Thymus (tissue), 14 donors: Measurements from ENCODE around the gene LTC4S. TPM values are rescaled to one million over a fixed set of nuclear protein-coding genes. Genes with fewer than 3 reads are reported as not detected.
"Not testable (repeated sequence)": the region's sequence is repeated elsewhere in the genome, so short reads cannot be mapped to it uniquely, and the experiment has no call there.

ENCODE experiments used
- DNase-seq, 9 donors: peaks; one replicate each; pipeline ENCODE4 v3.0.0-alpha.2; 2013; ENCODE audit warnings: low spot score in 9 of 9, low read depth in 6 of 9, missing footprints in 1 of 9
- H3K27ac ChIP-seq, 2 donors: one replicate each; pipeline ENCODE4 v1.5.1; 2013; ENCODE audit warnings: control low read depth in 1 of 2, low read depth in 1 of 2, low read length in 1 of 2, mild to moderate bottlenecking in 1 of 2, moderate library complexity in 1 of 2
- H3K27me3 ChIP-seq, 2 donors: one replicate each; pipeline ENCODE4 v1.5.1; 2013; ENCODE audit warnings: low read length in 1 of 2; ENCODE audit not compliant: control insufficient read depth in 2 of 2, insufficient read depth in 1 of 2
- H3K36me3 ChIP-seq, 2 donors: one replicate each; pipeline ENCODE4 v1.5.1; 2013; ENCODE audit warnings: low read length in 1 of 2, mild to moderate bottlenecking in 1 of 2, moderate library complexity in 1 of 2; ENCODE audit not compliant: control insufficient read depth in 2 of 2, insufficient read depth in 2 of 2
- H3K4me1 ChIP-seq, 2 donors: one replicate each; pipeline ENCODE4 v1.5.1; 2013; ENCODE audit warnings: low read length in 2 of 2; ENCODE audit not compliant: control insufficient read depth in 2 of 2, insufficient read depth in 2 of 2
- H3K4me3 ChIP-seq, 2 donors: one replicate each; pipeline ENCODE4 v1.5.1; 2013; ENCODE audit warnings: low read length in 2 of 2, control low read depth in 1 of 2, mild to moderate bottlenecking in 1 of 2
- H3K9me3 ChIP-seq, 2 donors: one replicate each; pipeline ENCODE4 v1.5.1; 2013; ENCODE audit warnings: low read length in 1 of 2, mild to moderate bottlenecking in 1 of 2; ENCODE audit not compliant: control insufficient read depth in 2 of 2, insufficient read depth in 1 of 2
- WGBS: extraction: QIAGEN DNeasy Blood & Tissue Kit; methylation state at CpG from one replicate; pipeline ENCODE4 v1.1.7; 2013; 5-methylcytosine and 5-hydroxymethylcytosine counted together
- long read RNA-seq, 10 donors: transcript quantifications; one replicate each; lab custom pipeline, GENCODE V29; 2026
- polyA plus RNA-seq: library from polyadenylated mRNA; stranded (reverse); fragments of 200-250 nt; gene quantifications from one replicate; pipeline ENCODE4 v1.2.3, GENCODE V29; 2013
- total RNA-seq: library from RNA; stranded (reverse); fragments of 120-200 nt; gene quantifications from one replicate; pipeline ENCODE4 v1.2.4, GENCODE V29; 2013
- donor health status: healthy.

LTC4S gene, protein sequence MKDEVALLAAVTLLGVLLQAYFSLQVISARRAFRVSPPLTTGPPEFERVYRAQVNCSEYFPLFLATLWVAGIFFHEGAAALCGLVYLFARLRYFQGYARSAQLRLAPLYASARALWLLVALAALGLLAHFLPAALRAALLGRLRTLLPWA
- total RNA-seq (2.7 TPM), polyA plus RNA-seq (2.8 TPM)
- long read RNA-seq, donor 1: 0 reads
- long read RNA-seq, donor 2: 0 reads
- long read RNA-seq, donor 3: 0 reads
- long read RNA-seq, donor 4, partial matches to known transcripts: 0 of 2 reads
- long read RNA-seq, donor 4, other reads (novel, unspliced or antisense): 0 of 2 reads
- long read RNA-seq, donor 5, partial matches to known transcripts: 0 of 5 reads
- long read RNA-seq, donor 5, other reads (novel, unspliced or antisense): 0 of 5 reads
- long read RNA-seq, donor 6, partial matches to known transcripts: 0 of 2 reads
- long read RNA-seq, donor 6, other reads (novel, unspliced or antisense): 0 of 2 reads
- long read RNA-seq, donor 7, partial matches to known transcripts: 0 of 3 reads
- long read RNA-seq, donor 7, other reads (novel, unspliced or antisense): 0 of 3 reads
- long read RNA-seq, donor 8, partial matches to known transcripts: 0 of 2 reads
- long read RNA-seq, donor 8, other reads (novel, unspliced or antisense): 0 of 2 reads
- long read RNA-seq, donor 9: 0 reads
- long read RNA-seq, donor 10, partial matches to known transcripts: 0 of 2 reads
- long read RNA-seq, donor 10, other reads (novel, unspliced or antisense): 0 of 2 reads

DNA sequence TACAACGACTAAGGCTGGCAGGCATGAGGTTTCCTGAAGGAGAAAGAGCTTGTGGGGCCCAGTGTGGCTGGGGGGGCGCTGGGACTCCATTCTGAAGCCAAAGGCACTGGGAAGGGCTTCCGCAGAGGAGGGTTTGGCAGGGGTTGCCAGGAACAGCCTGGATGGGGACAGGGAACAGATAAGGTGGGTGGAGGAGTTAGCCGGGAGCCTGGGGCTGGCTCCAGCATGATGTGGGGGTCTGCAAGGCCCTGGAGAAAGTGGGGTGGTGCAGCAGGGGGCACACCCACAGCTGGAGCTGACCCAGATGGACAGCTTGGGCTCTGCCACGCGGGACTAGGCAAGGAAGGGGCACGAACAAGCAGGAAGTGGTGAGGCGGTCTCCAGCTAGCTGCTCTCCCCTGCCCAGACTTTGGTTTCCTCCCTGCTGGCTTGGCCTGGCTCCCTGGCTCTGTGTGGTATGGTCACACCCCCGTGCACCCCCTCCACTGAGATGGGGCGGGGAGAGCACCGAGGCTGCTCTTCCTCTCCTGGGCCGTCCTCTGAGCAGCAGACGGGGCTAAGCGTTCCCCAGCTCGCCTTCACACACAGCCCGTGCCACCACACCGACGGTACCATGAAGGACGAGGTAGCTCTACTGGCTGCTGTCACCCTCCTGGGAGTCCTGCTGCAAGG, at the start of gene LTC4S:
Gene LTC4S (plus strand): TSS at position 519 of the 672 bp plus-strand sequence. CDS start 95 bp downstream, at position 614.
- Histone ChIP-seq H3K9me3 (peaks cover 0 to 14% of the 10 kb centered on the region in 2 donors), H3K4me3 (no peak within 1 kb of the TSS), H3K27ac (peak within 1 kb of the TSS; percentile 26 to 36), H3K36me3 (peaks cover 12% of the 10 kb centered on the region in 2 donors), H3K27me3 (peaks cover 3 to 38% of the 10 kb centered on the region in 2 donors), H3K4me1 (peaks cover 10 to 29% of the 10 kb centered on the region in 2 donors)
- 13% methylated on average over 19 of the region's 19 CpGs for WGBS
- DNase-seq: peak in 1 of 9 donors; percentile 45

DNA sequence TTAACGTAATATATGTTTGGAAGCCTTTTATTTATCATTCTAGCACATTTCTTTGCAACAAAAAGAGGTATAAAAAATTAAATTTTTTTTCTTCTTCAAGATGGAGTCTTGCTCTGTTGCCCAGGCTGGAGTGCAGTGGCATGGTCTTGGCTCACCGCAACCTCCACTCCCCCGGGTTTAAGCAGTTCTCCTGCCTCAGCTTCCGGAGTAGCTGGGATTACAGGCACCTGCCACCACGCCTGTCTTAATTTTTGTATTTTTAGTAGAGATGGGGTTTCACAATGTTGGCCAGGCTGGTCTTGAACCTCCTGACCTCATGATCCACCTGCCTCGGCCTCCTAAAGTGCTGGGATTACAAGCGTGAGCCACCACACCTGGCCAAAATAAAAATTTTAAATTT, 49.7 kb upstream of the LTC4S start:
- WGBS: 95% methylated on average over 7 of the region's 7 CpGs
- H3K36me3 ChIP-seq: peaks cover 13 to 20% of the 10 kb centered on the region in 2 donors
- H3K9me3 ChIP-seq, DNase-seq, H3K27ac ChIP-seq, H3K4me3 ChIP-seq, H3K4me1 ChIP-seq, H3K27me3 ChIP-seq: not testable (repeated sequence)

DNA sequence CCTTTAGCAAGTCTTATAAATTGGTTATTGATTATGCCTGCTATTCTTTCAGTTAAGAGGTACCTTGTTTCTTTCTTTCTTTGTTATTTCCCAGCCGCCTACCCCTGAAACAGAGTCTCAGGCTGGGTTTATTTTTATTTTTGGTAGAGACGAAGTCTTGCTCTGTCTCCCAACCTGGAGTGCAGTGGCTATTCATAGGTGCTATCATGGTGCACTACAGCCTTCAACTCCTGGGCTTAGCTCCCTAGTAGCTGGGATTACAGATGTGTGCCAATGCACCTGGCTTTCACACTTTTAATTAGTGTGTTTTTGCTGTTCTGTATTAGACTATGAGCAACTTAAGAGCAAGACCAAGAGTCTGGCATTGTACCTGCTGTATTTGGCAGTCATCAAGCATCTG, 46.9 kb upstream of the LTC4S start:
- no peak for DNase-seq
- no peak overlapping the region for H3K27ac ChIP-seq
- WGBS: 98% methylated on average over 2 of the region's 2 CpGs
- peaks cover 18 to 19% of the 10 kb centered on the region in 2 donors for H3K36me3 ChIP-seq
- H3K4me3 ChIP-seq: no peak overlapping the region
- H3K27me3 ChIP-seq: no peaks in the 10 kb centered on the region
- peaks cover 0 to 2% of the 10 kb centered on the region in 2 donors for H3K9me3 ChIP-seq
- no peaks in the 10 kb centered on the region for H3K4me1 ChIP-seq

DNA sequence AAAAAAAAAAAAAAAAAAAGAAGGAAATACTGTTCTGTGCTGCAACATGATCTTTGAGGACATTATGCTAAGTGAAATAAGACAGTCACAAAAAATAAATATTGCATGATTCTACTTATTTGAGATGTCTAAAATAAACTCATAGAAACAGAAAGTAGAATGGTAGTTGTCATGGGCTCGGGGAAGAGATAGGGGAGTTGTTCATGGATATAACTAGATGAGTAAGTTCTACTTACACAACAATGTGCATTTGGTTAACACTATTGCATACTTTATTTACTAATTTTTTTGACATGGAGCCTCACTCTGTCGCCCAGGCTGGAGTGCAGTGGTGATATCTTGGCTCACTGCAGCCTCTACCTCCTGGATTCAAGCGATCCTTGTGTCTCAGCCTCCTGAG, 46.0 kb upstream of the LTC4S start:
- DNase-seq: no peak
- 96% methylated on average over 3 of the region's 3 CpGs for WGBS
- peaks cover 0 to 2% of the 10 kb centered on the region in 2 donors for H3K9me3 ChIP-seq
- H3K27ac ChIP-seq: no peak overlapping the region
- no peaks in the 10 kb centered on the region for H3K27me3 ChIP-seq
- H3K4me1 ChIP-seq: no peaks in the 10 kb centered on the region
- peaks cover 18 to 19% of the 10 kb centered on the region in 2 donors for H3K36me3 ChIP-seq
- no peak overlapping the region for H3K4me3 ChIP-seq

DNA sequence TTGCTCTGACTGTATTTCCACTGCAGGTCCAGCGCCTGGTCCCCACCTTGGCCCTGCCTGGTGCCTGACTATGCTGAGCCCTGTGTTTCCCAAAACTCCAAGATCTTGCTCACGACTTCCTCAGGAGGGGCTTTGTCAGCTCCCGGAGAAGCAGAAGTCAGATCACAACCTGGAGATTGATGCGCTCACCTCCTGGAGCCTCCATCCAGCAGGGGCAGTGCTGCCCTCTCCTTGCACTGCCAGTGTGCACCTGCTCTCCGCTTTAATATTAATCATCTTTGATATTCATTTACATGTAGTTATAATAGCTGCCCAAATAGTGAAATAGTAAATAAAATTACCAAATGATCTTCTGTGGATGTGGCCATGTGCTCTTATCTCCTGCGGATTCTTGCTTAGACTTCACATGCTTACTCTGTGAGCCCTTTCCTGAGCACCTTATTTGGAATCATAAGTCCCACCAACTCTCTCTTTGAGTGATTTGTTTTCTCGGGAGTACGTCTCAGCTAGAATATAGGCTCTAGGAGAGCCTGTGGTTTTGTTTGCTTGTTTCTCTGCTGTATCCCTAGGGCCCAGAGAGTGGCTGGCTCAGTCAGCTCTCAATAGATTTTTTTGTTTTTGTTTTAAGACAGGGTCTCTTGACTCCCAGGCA, 43.8 kb upstream of the LTC4S start:
- no peaks in the 10 kb centered on the region for H3K27me3 ChIP-seq
- peaks cover 18 to 19% of the 10 kb centered on the region in 2 donors for H3K36me3 ChIP-seq
- H3K4me1 ChIP-seq: peaks cover 0 to 10% of the 10 kb centered on the region in 2 donors
- H3K4me3 ChIP-seq: no peak overlapping the region
- 97% methylated on average over 8 of the region's 8 CpGs for WGBS
- no peak for DNase-seq
- no peak overlapping the region for H3K27ac ChIP-seq
- peaks cover 0 to 2% of the 10 kb centered on the region in 2 donors for H3K9me3 ChIP-seq

DNA sequence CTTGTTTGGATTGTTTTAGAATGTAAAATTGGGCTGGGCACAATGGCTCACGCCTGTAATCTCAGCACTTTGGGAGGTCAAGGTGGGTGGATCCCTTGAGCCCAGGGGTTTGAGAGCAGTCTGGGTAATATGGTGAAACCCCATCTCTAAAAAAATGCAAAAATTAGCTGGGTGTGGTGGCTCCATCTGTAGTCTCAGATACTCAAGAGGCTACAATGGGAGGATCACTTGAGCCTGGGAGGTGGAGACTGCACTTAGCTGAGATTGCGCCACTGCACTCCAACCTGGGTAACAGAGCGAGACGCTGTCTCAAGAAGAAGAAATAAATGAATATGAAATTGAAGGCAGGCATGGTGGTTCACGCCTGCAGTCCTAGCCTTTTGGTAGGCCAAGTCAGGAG, 39.8 kb upstream of the LTC4S start:
- H3K27ac ChIP-seq: no peak overlapping the region
- no peak overlapping the region for H3K4me3 ChIP-seq
- peaks cover 20 to 21% of the 10 kb centered on the region in 2 donors for H3K36me3 ChIP-seq
- H3K9me3 ChIP-seq: peaks cover 0 to 2% of the 10 kb centered on the region in 2 donors
- WGBS: 99% methylated on average over 5 of the region's 5 CpGs
- H3K27me3 ChIP-seq: no peaks in the 10 kb centered on the region
- H3K4me1 ChIP-seq: peaks cover 0 to 10% of the 10 kb centered on the region in 2 donors
- DNase-seq: no peak

DNA sequence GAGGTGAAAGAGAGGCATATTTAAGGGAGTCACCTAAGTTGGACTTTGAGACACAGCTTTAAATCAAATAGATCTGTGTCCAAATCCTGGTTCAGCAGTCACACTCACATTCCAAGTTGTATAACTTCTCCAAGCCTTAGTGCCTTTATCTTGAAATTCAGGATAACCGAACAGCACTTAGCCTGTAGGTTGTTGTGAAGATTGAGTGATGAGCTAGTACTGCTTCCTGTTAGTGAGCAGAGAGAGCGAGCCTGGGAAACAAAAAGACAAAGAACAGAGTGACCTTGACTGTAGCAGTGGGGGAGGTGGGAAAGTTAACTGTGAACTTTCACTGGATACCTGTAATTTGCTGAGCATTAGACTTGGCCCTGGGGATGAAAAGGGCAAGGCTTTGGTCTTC, 38.8 kb upstream of the LTC4S start:
- WGBS: 74% methylated on average over 2 of the region's 2 CpGs
- DNase-seq: peak in 1 of 9 donors; percentile 23
- peak overlapping the region in 1 of 2 donors; percentile 20 for H3K27ac ChIP-seq

DNA sequence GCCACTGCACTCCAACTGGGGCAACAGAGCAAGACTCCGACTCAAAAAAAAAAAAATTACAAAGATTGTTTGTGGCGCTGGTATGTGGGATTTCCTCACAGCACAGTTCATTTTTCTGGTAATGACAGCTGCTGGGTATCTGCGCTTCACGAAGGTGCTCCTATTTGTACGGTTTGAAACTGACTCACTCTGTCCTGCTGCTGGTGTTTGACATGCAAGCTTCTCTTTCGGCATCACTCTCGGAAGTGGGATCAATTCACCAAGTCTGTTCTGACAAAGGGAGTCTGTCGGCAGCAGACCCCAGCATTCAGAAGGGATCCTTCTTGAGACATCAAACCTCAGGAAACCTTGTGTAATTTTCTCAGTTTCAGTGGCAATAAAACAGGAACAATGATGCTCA, 34.8 kb upstream of the LTC4S start:
- no peak overlapping the region for H3K4me3 ChIP-seq
- H3K36me3 ChIP-seq: peaks cover 3 to 8% of the 10 kb centered on the region in 2 donors
- DNase-seq: no peak
- H3K9me3 ChIP-seq: no peaks in the 10 kb centered on the region
- H3K27ac ChIP-seq: no peak overlapping the region
- no peaks in the 10 kb centered on the region for H3K27me3 ChIP-seq
- H3K4me1 ChIP-seq: peaks cover 12 to 48% of the 10 kb centered on the region in 2 donors
- WGBS: 96% methylated on average over 8 of the region's 8 CpGs

More for the DNA sequence above, 38.8 kb upstream of the LTC4S start:
- H3K9me3 ChIP-seq: no peaks in the 10 kb centered on the region
- no peak overlapping the region for H3K4me3 ChIP-seq
- H3K4me1 ChIP-seq: peaks cover 6 to 18% of the 10 kb centered on the region in 2 donors
- H3K36me3 ChIP-seq: peaks cover 11 to 15% of the 10 kb centered on the region in 2 donors
- no peaks in the 10 kb centered on the region for H3K27me3 ChIP-seq
